ENCODE results near the gene HOPX. TPM values are rescaled to one million over a fixed set of nuclear protein-coding genes. Genes with fewer than 3 reads are reported as not detected.

Gene HOPX
- total and polyA plus RNA-seq, 10 donors: 6.0 to 26.0 (median 8.0) TPM

DNA sequence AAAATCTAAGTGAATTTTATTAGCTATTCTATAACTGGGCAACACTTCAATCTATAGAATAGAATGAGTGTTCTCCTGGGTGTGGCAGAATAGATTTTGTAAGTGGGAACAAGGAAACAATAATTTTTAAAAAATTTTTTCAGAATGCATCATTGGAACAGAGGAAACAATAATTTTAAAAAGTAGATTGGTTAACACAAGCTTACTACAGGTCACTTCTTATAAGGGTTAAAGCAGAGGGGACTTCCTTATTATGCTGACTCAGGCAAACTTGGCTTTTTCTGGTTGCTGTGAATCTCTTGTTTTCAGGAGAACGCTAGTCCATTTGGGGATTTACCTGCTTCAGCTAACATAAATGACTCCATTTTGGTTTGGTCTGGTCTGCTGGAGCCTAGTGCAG, 52.5 kb downstream of the HOPX start:
- Histone ChIP-seq H3K27me3 (replicated peaks in 1 of 7) (no peaks in the 10 kb centered on the region), H3K36me3 (no peaks in the 10 kb centered on the region), H3K27ac (no peak overlapping the region), H3K4me1 (no peaks in the 10 kb centered on the region), H3K9me3 (peaks cover 0 to 39% (median 33%) of the 10 kb centered on the region in 8 donors), H3K4me3 (no peak overlapping the region)
- WGBS, 5 donors: 50 to 83% (median 73%) methylated on average over 1 of the region's 1 CpG
- no peak for DNase-seq
- intact Hi-C loops (cut with DNase I; ENCODE audit: low total_unique reads): no loop called here
- TF ChIP-seq POLR2A (IDR thresholded peaks at IDR 0.05) (no peak), POLR2AphosphoS5 (IDR thresholded peaks at IDR 0.05) (no peak)
- TF ChIP-seq, protein P1, sequence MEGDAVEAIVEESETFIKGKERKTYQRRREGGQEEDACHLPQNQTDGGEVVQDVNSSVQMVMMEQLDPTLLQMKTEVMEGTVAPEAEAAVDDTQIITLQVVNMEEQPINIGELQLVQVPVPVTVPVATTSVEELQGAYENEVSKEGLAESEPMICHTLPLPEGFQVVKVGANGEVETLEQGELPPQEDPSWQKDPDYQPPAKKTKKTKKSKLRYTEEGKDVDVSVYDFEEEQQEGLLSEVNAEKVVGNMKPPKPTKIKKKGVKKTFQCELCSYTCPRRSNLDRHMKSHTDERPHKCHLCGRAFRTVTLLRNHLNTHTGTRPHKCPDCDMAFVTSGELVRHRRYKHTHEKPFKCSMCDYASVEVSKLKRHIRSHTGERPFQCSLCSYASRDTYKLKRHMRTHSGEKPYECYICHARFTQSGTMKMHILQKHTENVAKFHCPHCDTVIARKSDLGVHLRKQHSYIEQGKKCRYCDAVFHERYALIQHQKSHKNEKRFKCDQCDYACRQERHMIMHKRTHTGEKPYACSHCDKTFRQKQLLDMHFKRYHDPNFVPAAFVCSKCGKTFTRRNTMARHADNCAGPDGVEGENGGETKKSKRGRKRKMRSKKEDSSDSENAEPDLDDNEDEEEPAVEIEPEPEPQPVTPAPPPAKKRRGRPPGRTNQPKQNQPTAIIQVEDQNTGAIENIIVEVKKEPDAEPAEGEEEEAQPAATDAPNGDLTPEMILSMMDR (IDR thresholded peaks at IDR 0.05 in 8 of 11, conservative IDR thresholded peaks at IDR 0.05 in 3 of 11): no peak

DNA sequence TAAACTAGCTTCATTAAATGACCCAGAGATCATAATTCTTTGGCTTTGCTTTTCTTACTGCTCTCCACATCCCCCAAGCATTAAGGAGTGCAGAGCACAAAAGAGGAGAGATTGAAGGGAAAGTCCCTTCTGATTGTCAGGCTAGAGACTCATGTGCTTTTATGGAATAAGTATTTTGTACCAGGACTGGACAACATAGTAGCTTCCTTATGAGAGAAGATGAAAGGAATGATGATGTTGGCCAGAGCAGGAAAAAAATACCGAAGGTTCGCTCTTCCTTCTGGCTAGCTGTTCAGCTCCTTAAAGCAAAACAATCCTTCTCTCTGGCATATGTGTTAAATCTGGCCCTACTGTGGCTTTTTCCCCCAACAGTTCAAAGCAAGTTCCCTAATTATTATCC, 53.1 kb downstream of the HOPX start:
- Histone ChIP-seq H3K4me3 (no peak overlapping the region), H3K9me3 (peaks cover 0 to 42% (median 33%) of the 10 kb centered on the region in 8 donors), H3K36me3 (no peaks in the 10 kb centered on the region), H3K27ac (no peak overlapping the region), H3K27me3 (replicated peaks in 1 of 7) (no peaks in the 10 kb centered on the region), H3K4me1 (no peaks in the 10 kb centered on the region)
- TF ChIP-seq, protein P1 (IDR thresholded peaks at IDR 0.05 in 8 of 11, conservative IDR thresholded peaks at IDR 0.05 in 3 of 11): no peak
- no peak for TF ChIP-seq POLR2AphosphoS5 (IDR thresholded peaks at IDR 0.05)
- TF ChIP-seq POLR2A (IDR thresholded peaks at IDR 0.05): no peak
- 66 to 89% (median 80%) methylated on average over 2 of the region's 2 CpGs for WGBS, 5 donors
- intact Hi-C loops (cut with DNase I; ENCODE audit: low total_unique reads): no loop called here
- DNase-seq: no peak

DNA sequence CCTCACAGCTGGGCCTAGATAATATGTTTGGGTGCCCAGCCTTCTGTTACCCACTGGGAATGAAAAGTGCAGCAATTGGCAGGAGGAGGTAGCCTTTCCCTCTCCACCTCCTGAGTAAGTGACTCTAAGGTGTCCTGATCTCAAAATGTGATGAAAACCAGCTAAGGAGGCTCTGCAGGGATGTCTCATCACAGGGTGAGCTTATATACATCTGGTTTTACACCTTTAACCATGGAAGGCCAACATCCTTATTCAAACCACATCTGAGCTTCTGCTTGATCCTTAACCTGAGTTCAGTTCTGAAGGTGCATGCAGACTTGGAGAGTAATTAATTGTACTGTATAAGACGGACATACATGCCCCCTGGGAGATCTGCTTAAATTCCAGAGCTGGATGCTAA, 53.7 kb downstream of the HOPX start:
- Histone ChIP-seq H3K4me3 (no peak overlapping the region), H3K36me3 (no peaks in the 10 kb centered on the region), H3K27me3 (replicated peaks in 1 of 7) (no peaks in the 10 kb centered on the region), H3K9me3 (peaks cover 0 to 42% (median 33%) of the 10 kb centered on the region in 8 donors), H3K4me1 (no peaks in the 10 kb centered on the region), H3K27ac (no peak overlapping the region)
- WGBS, 5 donors: 63 to 92% (median 82%) methylated on average over 1 of the region's 1 CpG
- no peak for TF ChIP-seq POLR2A (IDR thresholded peaks at IDR 0.05)
- DNase-seq: no peak
- intact Hi-C loops (cut with DNase I; ENCODE audit: low total_unique reads): no loop called here

DNA sequence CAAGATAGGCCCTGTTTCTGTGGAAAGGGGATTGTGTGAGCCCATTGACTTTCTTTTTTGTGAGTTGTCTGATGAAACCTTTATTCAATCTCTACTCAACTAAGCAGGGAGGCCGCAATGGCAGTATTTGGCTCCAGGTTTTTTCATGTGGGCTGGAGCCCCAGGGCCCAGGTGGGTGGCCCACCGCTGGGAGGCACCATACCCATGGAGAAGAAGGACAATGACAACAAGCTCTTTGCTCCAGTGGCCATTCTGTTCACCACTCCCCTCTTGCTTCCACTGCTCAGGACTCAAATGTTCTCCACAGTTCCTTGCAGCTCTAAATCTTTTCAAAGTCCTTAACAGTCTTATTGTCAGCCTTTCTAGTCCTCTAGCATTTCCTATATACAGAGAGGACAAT, 54.1 kb downstream of the HOPX start:
- no peaks in the 10 kb centered on the region for H3K4me1 ChIP-seq
- intact Hi-C loops (cut with DNase I; ENCODE audit: low total_unique reads): no loop called here
- WGBS, 5 donors: 89 to 97% (median 92%) methylated on average over 2 of the region's 2 CpGs
- DNase-seq: no peak
- TF ChIP-seq, protein P1 (IDR thresholded peaks at IDR 0.05 in 8 of 11, conservative IDR thresholded peaks at IDR 0.05 in 3 of 11): no peak
- TF ChIP-seq POLR2A (IDR thresholded peaks at IDR 0.05) (no peak), POLR2AphosphoS5 (IDR thresholded peaks at IDR 0.05) (no peak)
- no peak overlapping the region for H3K4me3 ChIP-seq
- H3K27me3 ChIP-seq (replicated peaks in 1 of 7): no peaks in the 10 kb centered on the region
- H3K36me3 ChIP-seq: no peaks in the 10 kb centered on the region
- H3K27ac ChIP-seq: no peak overlapping the region
- peaks cover 0 to 42% (median 33%) of the 10 kb centered on the region in 8 donors for H3K9me3 ChIP-seq

DNA sequence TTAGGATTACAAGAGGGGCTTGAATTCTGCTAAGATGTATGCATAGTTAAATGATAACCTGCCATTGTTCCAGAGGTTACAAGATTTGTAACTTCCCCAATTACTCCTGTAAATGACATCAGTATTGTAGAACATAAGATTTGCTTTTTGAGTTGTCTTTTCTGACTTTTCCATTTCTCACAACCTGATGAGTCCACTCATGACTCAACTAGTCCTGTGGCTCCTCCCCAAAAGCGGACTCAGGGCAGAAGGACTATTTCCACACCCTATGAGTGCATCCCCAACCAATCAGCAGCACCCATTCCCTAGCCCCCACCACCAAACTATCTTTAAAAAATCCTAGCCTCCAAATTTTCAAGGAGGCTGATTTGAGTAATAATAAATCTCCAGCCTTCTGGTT, 54.7 kb downstream of the HOPX start:
- whole genome bisulfite sequencing, 5 donors: 80 to 92% (median 89%) methylated on average over 1 of the region's 1 CpG
- intact Hi-C loops (cut with DNase I; ENCODE audit: low total_unique reads): no loop called here
- Histone ChIP-seq H3K9me3 (peaks cover 0 to 42% (median 33%) of the 10 kb centered on the region in 8 donors), H3K4me1 (no peaks in the 10 kb centered on the region), H3K27ac (no peak overlapping the region), H3K36me3 (no peaks in the 10 kb centered on the region), H3K4me3 (no peak overlapping the region), H3K27me3 (replicated peaks in 1 of 7) (no peaks in the 10 kb centered on the region)
- DNase-seq: no peak
- TF ChIP-seq POLR2A (IDR thresholded peaks at IDR 0.05) (no peak), POLR2AphosphoS5 (IDR thresholded peaks at IDR 0.05) (no peak)
- TF ChIP-seq, protein P1 (IDR thresholded peaks at IDR 0.05 in 8 of 11, conservative IDR thresholded peaks at IDR 0.05 in 3 of 11): no peak

Data from spleen (tissue), 11 donors.